Stimulated activated CD8-positive, alpha-beta memory T cell treated with anti-CD3 and anti-CD28 coated beads, Interleukin-15, amount 100 ng/mL, for 4 hours (primary cell): ENCODE results near the gene SGMS1.
"Not testable (repeated sequence)": the region's sequence is repeated elsewhere in the genome, so short reads cannot be mapped to it uniquely, and the experiment has no call there.

ENCODE experiments used
- DNase-seq, 2 donors: peaks; one replicate each; pipeline ENCODE4 v3.0.0-alpha.2; 2020; ENCODE audit warnings: low read depth in 2 of 2

Gene SGMS1

GRCh38 chr10:50623663-50624412 is at the start of gene SGMS1:
Gene SGMS1 (minus strand): TSS chr10:50623956. CDS start chr10:50344114, 279,842 bp downstream.
- peak; percentile 58 to 68 for DNase-seq

- DNase-seq = not testable (repeated sequence)
Measured at GRCh38 chr10:50672152-50672551, 48.4 kb upstream of the SGMS1 start.

GRCh38 chr10:50671645-50672044 is 47.9 kb upstream of the SGMS1 start:
- DNase-seq = not testable (repeated sequence)

GRCh38 chr10:50669957-50670356 is 46.2 kb upstream of the SGMS1 start:
- DNase-seq = not testable (repeated sequence)

GRCh38 chr10:50667353-50667752 is 43.6 kb upstream of the SGMS1 start:
- not testable (repeated sequence) for DNase-seq

- not testable (repeated sequence) for DNase-seq
Measured at GRCh38 chr10:50662420-50662819, 38.7 kb upstream of the SGMS1 start.

GRCh38 chr10:50661563-50661962 is 37.8 kb upstream of the SGMS1 start:
- DNase-seq = not testable (repeated sequence)

GRCh38 chr10:50659865-50660730 is 36.3 kb upstream of the SGMS1 start:
- peak; percentile 18 to 21 for DNase-seq

- not testable (repeated sequence) for DNase-seq
Measured at GRCh38 chr10:50659016-50659864, 35.5 kb upstream of the SGMS1 start.

GRCh38 chr10:50658165-50658564 is 34.4 kb upstream of the SGMS1 start:
- DNase-seq = no peak

GRCh38 chr10:50653758-50654157 is 30.0 kb upstream of the SGMS1 start:
- no peak for DNase-seq

GRCh38 chr10:50653142-50653541 is 29.4 kb upstream of the SGMS1 start:
- no peak for DNase-seq

- no peak for DNase-seq
Measured at GRCh38 chr10:50651808-50652207, 28.1 kb upstream of the SGMS1 start.

- no peak for DNase-seq
Measured at GRCh38 chr10:50650481-50650880, 26.7 kb upstream of the SGMS1 start.

- no peak for DNase-seq
Measured at GRCh38 chr10:50648935-50649227, 25.1 kb upstream of the SGMS1 start.

- no peak for DNase-seq
Measured at GRCh38 chr10:50648089-50648934, 24.6 kb upstream of the SGMS1 start.

- DNase-seq = not testable (repeated sequence)
Measured at GRCh38 chr10:50647350-50647749, 23.6 kb upstream of the SGMS1 start.

- no peak for DNase-seq
Measured at GRCh38 chr10:50645236-50645635, 21.5 kb upstream of the SGMS1 start.

GRCh38 chr10:50641626-50642025 is 17.9 kb upstream of the SGMS1 start:
- no peak for DNase-seq

- no peak for DNase-seq
Measured at GRCh38 chr10:50640238-50640637, 16.5 kb upstream of the SGMS1 start.
